ENCODE data around the gene PLIN1.

PLIN1 gene

DNA sequence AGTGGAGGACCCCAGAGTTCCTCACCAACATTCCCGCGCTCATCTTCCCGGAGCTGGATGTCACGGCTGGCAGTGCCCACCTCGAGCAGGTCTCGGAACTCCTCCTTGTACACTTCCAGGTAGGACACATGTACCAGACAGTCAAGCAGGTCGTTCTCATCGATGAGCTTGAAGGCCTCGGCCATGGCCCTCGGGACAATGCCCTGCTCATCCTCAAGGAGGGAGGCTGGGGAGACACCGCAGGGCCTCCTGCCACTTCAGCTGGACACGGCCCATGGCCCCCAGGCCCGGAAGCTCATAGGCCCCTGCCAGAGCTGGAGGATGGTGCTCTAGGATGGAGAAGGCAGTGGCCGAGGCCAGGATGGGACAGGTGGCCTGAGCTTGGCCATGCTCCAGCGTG lies 29.5 kb downstream of the PLIN1 start:
- no peak for DNase-seq

GRCh38 chr15:89649013-89649625 lies 30.0 kb downstream of the PLIN1 start:
- no peak for DNase-seq

DNA sequence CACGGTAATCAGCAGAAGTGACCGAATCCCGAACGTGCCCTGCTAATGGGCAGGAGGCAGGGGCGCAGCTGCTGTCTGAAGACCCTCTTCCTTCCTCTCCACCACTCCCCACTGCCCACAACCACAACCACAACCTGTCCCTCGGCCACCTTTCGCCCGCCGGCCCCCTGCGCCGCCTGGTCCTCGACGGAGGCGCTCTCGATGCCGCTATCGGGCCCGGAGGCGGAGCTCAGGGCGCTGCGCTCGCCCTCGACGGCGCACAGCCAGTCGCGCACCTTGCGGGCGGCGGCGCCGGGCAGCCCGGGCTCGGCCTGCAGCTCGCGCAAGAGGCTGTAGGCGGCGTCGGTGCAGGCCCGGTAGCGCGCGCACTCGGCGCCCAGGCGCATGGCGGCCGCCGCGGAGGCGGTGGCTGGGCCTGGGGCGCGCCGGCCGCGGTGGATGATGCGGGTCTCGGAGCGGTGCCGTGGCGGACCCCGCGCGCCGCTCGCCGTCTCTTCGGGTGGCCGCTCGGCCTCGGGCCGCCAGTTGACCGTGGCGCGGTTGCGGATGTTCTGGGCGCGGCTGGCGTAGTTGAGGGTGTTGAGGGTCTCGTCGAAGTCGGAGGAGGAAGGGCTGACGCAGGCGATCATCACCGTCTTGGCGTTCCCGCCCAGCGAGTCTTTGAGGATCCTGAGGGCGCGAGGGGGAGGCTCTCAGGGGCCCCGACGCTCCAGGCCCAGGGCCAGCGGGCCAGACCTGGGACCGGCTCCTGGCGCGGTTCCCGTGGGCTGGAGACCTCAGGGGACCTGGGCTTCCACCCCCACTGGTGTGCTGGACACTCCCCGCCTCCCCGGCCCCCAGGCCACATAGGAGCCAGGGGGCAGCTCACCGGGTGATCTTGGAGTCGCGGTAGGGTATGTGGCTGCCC lies 30.8 kb downstream of the PLIN1 start:
- no peak for DNase-seq

- peak; percentile 64 for DNase-seq
These were observed 31.8 kb downstream of the PLIN1 start for GRCh38 chr15:89647191-89647851.

GRCh38 chr15:89646416-89647141 lies 32.6 kb downstream of the PLIN1 start:
- DNase-seq, result no peak

DNA sequence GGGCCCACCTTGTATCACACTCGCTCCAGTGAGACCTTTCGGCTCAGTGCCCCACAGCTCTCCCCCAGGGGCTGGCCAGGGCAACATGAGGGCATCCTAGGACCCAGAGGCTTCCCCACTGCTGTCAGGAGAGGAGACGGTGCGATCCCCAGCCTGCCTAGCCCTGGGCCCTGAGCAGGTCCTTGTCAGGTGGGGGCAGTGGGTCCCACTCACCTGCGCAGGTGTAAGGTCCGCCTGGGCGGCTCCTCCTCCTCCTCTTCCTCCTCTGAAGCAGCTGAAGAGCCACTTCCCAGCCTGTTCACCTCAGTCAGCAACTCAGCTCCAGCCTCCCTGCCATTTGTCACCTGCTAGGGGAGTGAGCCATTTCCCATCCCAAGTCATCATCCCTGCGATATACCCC lies 33.5 kb downstream of the PLIN1 start:
- no peak for DNase-seq

- no peak for DNase-seq
These were observed 37.1 kb downstream of the PLIN1 start for GRCh38 chr15:89642106-89642505.

DNA sequence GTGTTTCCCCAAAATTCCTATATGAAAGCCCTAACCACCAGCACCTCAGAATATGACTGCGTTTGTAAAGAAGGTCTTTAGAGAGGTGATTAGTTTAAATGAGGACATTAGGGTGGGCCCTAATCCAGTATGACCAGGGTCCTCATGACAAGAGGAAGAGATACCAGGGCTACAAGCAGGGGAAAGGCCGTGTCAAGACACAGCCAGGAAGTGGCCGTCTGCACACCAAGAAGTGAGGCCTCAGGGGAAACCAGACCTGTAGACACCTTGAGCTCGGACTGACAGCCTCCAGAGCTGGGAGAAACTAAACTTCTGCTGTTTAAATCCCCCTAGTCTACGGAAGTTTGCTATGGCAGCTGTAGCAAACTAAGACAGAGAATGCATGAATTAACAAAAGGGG lies 38.1 kb downstream of the PLIN1 start:
- no peak for DNase-seq

GRCh38 chr15:89640245-89640644 lies 38.9 kb downstream of the PLIN1 start:
- DNase-seq, result no peak

- no peak for DNase-seq
These were observed 45.6 kb downstream of the PLIN1 start for GRCh38 chr15:89633585-89633984.

DNA sequence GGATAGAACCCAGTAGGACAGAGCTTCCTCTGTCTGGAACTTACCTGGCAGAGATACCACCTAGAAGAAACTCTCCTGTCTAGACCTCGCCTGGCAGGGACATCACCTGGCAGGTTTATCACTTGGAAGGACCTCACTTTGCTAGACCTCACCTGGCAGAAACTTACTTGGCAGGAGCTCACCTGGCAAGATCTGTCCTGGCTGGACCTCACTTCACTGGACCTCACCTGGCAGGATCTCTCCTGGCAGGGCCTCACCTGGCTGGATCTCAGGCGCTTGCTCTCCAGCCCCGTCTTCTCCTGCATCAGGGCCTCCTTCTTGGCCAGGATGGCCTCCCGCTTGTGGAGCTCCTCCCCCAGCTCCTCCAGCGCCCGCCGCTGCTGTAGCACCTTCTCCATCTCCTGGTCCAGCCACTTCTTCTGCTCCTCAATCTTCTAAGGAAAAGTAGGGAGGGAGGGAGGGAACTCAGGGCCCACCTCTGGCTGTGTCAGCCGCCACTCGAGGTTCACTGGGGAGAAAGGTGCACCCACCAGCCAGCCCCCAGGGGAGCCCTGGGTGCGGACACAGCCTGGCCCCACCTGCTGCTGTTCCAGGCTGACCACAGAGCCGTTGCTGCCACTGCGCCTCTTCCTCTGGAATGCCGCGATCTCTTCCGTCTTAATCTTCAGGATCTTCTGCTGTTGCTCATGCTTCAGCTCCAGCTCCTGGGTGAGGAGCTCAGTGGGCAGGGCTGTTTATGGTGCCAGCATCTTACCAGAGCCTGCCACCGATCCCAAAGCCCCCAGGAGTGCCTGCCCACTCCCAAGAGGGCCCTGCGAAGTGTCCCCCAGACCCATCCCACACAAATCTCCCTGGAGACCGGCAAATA lies 46.4 kb downstream of the PLIN1 start:
- no peak for DNase-seq

GRCh38 chr15:89631902-89632264 lies 47.3 kb downstream of the PLIN1 start:
- DNase-seq, result no peak

- no peak for DNase-seq
These were observed 47.9 kb downstream of the PLIN1 start for GRCh38 chr15:89630974-89631901.

GRCh38 chr15:89630260-89630659 lies 48.9 kb downstream of the PLIN1 start:
- DNase-seq, result no peak

GRCh38 chr15:89629829-89630228 lies 49.3 kb downstream of the PLIN1 start:
- no peak for DNase-seq

- DNase-seq, result no peak
These were observed 50.1 kb downstream of the PLIN1 start for GRCh38 chr15:89628806-89629715.

DNA sequence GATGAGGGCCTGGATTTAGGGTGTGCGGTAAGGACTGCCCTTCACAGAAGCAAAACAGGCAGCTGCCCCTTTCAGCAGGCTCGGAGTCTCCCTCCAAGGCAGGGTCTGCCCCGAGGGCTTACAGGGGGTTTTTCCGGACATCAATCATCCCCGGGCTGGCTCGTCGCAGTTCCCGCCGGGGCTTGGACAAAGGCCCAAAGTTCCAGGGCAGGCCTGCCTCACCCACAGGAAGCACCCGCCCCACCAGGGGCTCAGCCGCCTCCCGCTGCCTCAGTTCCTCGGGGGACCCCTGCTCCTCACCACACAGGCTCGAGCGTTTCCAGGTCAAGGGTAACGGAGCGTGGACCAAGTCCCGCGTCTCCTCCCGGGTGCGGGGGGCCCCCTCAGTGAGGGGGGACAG lies 50.9 kb downstream of the PLIN1 start:
- no peak for DNase-seq

GRCh38 chr15:89627256-89627970 lies 51.8 kb downstream of the PLIN1 start:
- DNase-seq, result no peak

GRCh38 chr15:89625716-89626115 lies 53.5 kb downstream of the PLIN1 start:
- no peak for DNase-seq
